Measurements from ENCODE around the gene ZFTA. TPM values are rescaled to one million over a fixed set of nuclear protein-coding genes. Genes with fewer than 3 reads are reported as not detected.

The ZFTA gene
- total RNA-seq, 2 donors from 2014 or later = 21.2 to 27.5 TPM

- no peaks in the 10 kb centered on the region for H3K27me3 ChIP-seq (replicated peaks; ENCODE audit: insufficient read depth)
- TF ChIP-seq CTCF (IDR thresholded peaks at IDR 0.05) = no peak
Measured at GRCh38 chr11:63747011-63747410, 21.6 kb downstream of the ZFTA start.

GRCh38 chr11:63745304-63746170 lies 23.0 kb downstream of the ZFTA start:
- peaks cover 7% of the 10 kb centered on the region for H3K36me3 ChIP-seq
- H3K27me3 ChIP-seq (replicated peaks; ENCODE audit: insufficient read depth) = no peaks in the 10 kb centered on the region
- ATAC-seq (ENCODE audit: insufficient number of reproducible peaks, low FRiP score, low read depth) (no peak), DNase-seq (ENCODE audit: low spot score) (no peak)
- TF ChIP-seq CTCF (IDR thresholded peaks at IDR 0.05) = no peak
- no peak overlapping the region for H3K4me3 ChIP-seq
- H3K4me1 ChIP-seq (ENCODE audit: control insufficient read depth in 1 of 2, low read depth in 2 of 2) = no peaks in the 10 kb centered on the region
- H3K9me3 ChIP-seq = no peaks in the 10 kb centered on the region
- H3K27ac ChIP-seq = no peak overlapping the region

More at GRCh38 chr11:63747011-63747410, 21.6 kb downstream of the ZFTA start:
- H3K36me3 ChIP-seq = peaks cover 19% of the 10 kb centered on the region
- H3K4me3 ChIP-seq = no peak overlapping the region
- no peak for DNase-seq (ENCODE audit: low spot score)
- ATAC-seq (ENCODE audit: insufficient number of reproducible peaks, low FRiP score, low read depth) = no peak
- H3K27ac ChIP-seq = no peak overlapping the region
- H3K9me3 ChIP-seq = no peaks in the 10 kb centered on the region
- H3K4me1 ChIP-seq (ENCODE audit: control insufficient read depth in 1 of 2, low read depth in 2 of 2) = no peaks in the 10 kb centered on the region

DNA sequence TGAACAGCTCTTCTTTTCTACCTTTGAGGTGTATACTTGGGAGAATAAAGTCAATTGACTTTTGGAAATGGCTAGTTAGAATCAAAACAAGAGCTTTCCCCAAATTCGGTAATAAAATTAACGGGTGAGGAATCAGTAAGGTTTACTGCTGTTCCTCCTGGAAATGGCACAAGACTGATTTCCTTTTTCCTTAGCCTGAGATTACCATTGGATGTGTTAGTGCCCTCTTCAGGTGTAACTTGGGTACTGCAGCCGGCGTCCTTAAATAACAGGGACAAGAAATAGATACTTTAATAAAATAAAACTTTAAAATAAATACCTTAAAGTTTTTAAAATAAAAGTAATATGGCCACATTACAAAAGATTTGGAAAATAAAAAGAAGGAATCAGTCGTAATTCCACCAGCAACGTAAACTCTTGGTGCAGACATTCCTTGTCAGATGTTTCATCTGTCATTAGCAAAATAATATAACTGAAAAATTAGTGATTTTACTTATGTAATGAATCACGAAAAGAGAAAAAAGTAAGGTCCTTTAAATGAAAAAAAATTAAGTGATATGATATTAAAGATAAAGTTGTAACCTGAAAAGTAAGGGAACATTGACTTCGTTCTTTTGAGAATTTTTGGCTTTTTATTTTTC lies 29.7 kb downstream of the ZFTA start:
- ATAC-seq (ENCODE audit: insufficient number of reproducible peaks, low FRiP score, low read depth) (no peak), DNase-seq (ENCODE audit: low spot score) (peak; percentile 68)
- H3K27me3 ChIP-seq (replicated peaks; ENCODE audit: insufficient read depth) = no peaks in the 10 kb centered on the region
- no peaks in the 10 kb centered on the region for H3K36me3 ChIP-seq
- no peaks in the 10 kb centered on the region for H3K9me3 ChIP-seq
- no peak overlapping the region for H3K4me3 ChIP-seq
- no peaks in the 10 kb centered on the region for H3K4me1 ChIP-seq (ENCODE audit: control insufficient read depth in 1 of 2, low read depth in 2 of 2)
- peak; percentile 95 for TF ChIP-seq CTCF (IDR thresholded peaks at IDR 0.05)
- H3K27ac ChIP-seq = no peak overlapping the region

GRCh38 chr11:63737718-63738117 lies 30.9 kb downstream of the ZFTA start:
- H3K27me3 ChIP-seq (replicated peaks; ENCODE audit: insufficient read depth) = no peaks in the 10 kb centered on the region
- peak overlapping the region in 1 of 2 donors; percentile 23 for H3K27ac ChIP-seq
- H3K9me3 ChIP-seq = no peaks in the 10 kb centered on the region

More at GRCh38 chr11:63737718-63738117, 30.9 kb downstream of the ZFTA start:
- no peaks in the 10 kb centered on the region for H3K4me1 ChIP-seq (ENCODE audit: control insufficient read depth in 1 of 2, low read depth in 2 of 2)
- DNase-seq (ENCODE audit: low spot score) (no peak), ATAC-seq (ENCODE audit: insufficient number of reproducible peaks, low FRiP score, low read depth) (no peak)
- no peak for TF ChIP-seq CTCF (IDR thresholded peaks at IDR 0.05)
- no peak overlapping the region for H3K4me3 ChIP-seq
- H3K36me3 ChIP-seq = no peaks in the 10 kb centered on the region

Data from thoracic aorta (tissue), 2 donors.